A673 (cell line): ENCODE data around the gene FSTL5.

ENCODE experiments used
- EZH2 ChIP-seq: fragments of 200-600 bp; sonication (generic); IDR thresholded peaks from 2 replicates; pipeline ENCODE4 v1.6.1; 2017; ENCODE audit warnings: borderline replicate concordance, low read depth, mild to moderate bottlenecking, mixed read lengths, antibody characterized with exemption, low read length; ENCODE audit not compliant: poor library complexity, severe bottlenecking
- TF ChIP-seq, protein P1 (sequence below): fragments of 300-800, 200-600 bp; sonication (generic); conservative IDR thresholded peaks from 2 replicates; pipeline ENCODE4 v1.5.1; 2017; ENCODE audit warnings: low read depth, mild to moderate bottlenecking, antibody characterized with exemption, low read length, moderate library complexity, mixed read lengths

- TF ChIP-seq, protein P1, sequence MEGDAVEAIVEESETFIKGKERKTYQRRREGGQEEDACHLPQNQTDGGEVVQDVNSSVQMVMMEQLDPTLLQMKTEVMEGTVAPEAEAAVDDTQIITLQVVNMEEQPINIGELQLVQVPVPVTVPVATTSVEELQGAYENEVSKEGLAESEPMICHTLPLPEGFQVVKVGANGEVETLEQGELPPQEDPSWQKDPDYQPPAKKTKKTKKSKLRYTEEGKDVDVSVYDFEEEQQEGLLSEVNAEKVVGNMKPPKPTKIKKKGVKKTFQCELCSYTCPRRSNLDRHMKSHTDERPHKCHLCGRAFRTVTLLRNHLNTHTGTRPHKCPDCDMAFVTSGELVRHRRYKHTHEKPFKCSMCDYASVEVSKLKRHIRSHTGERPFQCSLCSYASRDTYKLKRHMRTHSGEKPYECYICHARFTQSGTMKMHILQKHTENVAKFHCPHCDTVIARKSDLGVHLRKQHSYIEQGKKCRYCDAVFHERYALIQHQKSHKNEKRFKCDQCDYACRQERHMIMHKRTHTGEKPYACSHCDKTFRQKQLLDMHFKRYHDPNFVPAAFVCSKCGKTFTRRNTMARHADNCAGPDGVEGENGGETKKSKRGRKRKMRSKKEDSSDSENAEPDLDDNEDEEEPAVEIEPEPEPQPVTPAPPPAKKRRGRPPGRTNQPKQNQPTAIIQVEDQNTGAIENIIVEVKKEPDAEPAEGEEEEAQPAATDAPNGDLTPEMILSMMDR: no peak
- no peak for TF ChIP-seq EZH2
These were observed 125.7 kb downstream of the FSTL5 start for GRCh38 chr4:162038112-162038511.
